Measurements from ENCODE around the gene SDK2. TPM values are rescaled to one million over a fixed set of nuclear protein-coding genes. Genes with fewer than 3 reads are reported as not detected.

The SDK2 gene
- total and polyA plus RNA-seq, 2 donors from 2014 or later: 0.37 to 2.4 TPM

- Histone ChIP-seq H3K9me3 (ENCODE audit: control insufficient read depth in 2 of 3, insufficient read depth in 1 of 3, low read length in 3 of 3) (no peaks in the 10 kb centered on the region), H3K4me3 (ENCODE audit: low read length in 3 of 3) (no peak overlapping the region), H3K4me1 (ENCODE audit: control insufficient read depth in 2 of 3, insufficient read depth in 2 of 3, low read depth in 1 of 3, low read length in 3 of 3) (peaks cover 0 to 11% (median 7%) of the 10 kb centered on the region in 3 donors), H3K36me3 (ENCODE audit: control insufficient read depth in 2 of 3, insufficient read depth in 3 of 3, low read length in 3 of 3) (no peaks in the 10 kb centered on the region), H3K9ac (ENCODE audit: low read length in 3 of 3) (no peak overlapping the region), H3K27me3 (ENCODE audit: control insufficient read depth, insufficient read depth, low read length) (no peaks in the 10 kb centered on the region), H3K27ac (ENCODE audit: low read depth in 2 of 2, low read length in 2 of 2) (no peak overlapping the region)
- TF ChIP-seq CTCF (IDR thresholded peaks at IDR 0.05; ENCODE audit: borderline replicate concordance, extremely low read depth, insufficient read depth): no peak
- intact Hi-C loops (cut with DNase I): no loop called here
- no peak for FAIRE-seq
- peak in 2 of 5 donors; percentile 7 to 59 for DNase-seq
Observed at GRCh38 chr17:73414171-73414955, 229.9 kb downstream of the SDK2 start.

- intact Hi-C loops (cut with DNase I): no loop called here
- Histone ChIP-seq H3K36me3 (ENCODE audit: control insufficient read depth in 2 of 3, insufficient read depth in 3 of 3, low read length in 3 of 3) (no peaks in the 10 kb centered on the region), H3K9ac (ENCODE audit: low read length in 3 of 3) (no peak overlapping the region), H3K9me3 (ENCODE audit: control insufficient read depth in 2 of 3, insufficient read depth in 1 of 3, low read length in 3 of 3) (no peaks in the 10 kb centered on the region), H3K4me1 (ENCODE audit: control insufficient read depth in 2 of 3, insufficient read depth in 2 of 3, low read depth in 1 of 3, low read length in 3 of 3) (peaks cover 0 to 11% (median 7%) of the 10 kb centered on the region in 3 donors), H3K4me3 (ENCODE audit: low read length in 3 of 3) (no peak overlapping the region), H3K27me3 (ENCODE audit: control insufficient read depth, insufficient read depth, low read length) (no peaks in the 10 kb centered on the region), H3K27ac (ENCODE audit: low read depth in 2 of 2, low read length in 2 of 2) (no peak overlapping the region)
- TF ChIP-seq CTCF (IDR thresholded peaks at IDR 0.05; ENCODE audit: borderline replicate concordance, extremely low read depth, insufficient read depth): no peak
- peak in 1 of 5 donors; percentile 13 for DNase-seq
- no peak for FAIRE-seq
Observed at GRCh38 chr17:73412914-73413313, 231.3 kb downstream of the SDK2 start.

- DNase-seq: peak in 2 of 5 donors; percentile 31 to 44
- Histone ChIP-seq H3K4me1 (ENCODE audit: control insufficient read depth in 2 of 3, insufficient read depth in 2 of 3, low read depth in 1 of 3, low read length in 3 of 3) (peaks cover 0 to 11% (median 7%) of the 10 kb centered on the region in 3 donors), H3K9me3 (ENCODE audit: control insufficient read depth in 2 of 3, insufficient read depth in 1 of 3, low read length in 3 of 3) (no peaks in the 10 kb centered on the region), H3K27me3 (ENCODE audit: control insufficient read depth, insufficient read depth, low read length) (no peaks in the 10 kb centered on the region), H3K36me3 (ENCODE audit: control insufficient read depth in 2 of 3, insufficient read depth in 3 of 3, low read length in 3 of 3) (no peaks in the 10 kb centered on the region), H3K27ac (ENCODE audit: low read depth in 2 of 2, low read length in 2 of 2) (no peak overlapping the region), H3K9ac (ENCODE audit: low read length in 3 of 3) (no peak overlapping the region), H3K4me3 (ENCODE audit: low read length in 3 of 3) (no peak overlapping the region)
- intact Hi-C loops (cut with DNase I): no loop called here
- no peak for FAIRE-seq
- no peak for TF ChIP-seq CTCF (IDR thresholded peaks at IDR 0.05; ENCODE audit: borderline replicate concordance, extremely low read depth, insufficient read depth)
Observed at GRCh38 chr17:73411313-73411747, 232.9 kb downstream of the SDK2 start.

Measured in kidney (tissue), 14 donors.